ENCODE measurements around the gene PPP1R10. TPM values are rescaled to one million over a fixed set of nuclear protein-coding genes. Genes with fewer than 3 reads are reported as not detected.

The PPP1R10 gene
- total RNA-seq, 4 donors from 2014 or later: 49.1 to 72.2 (median 57.0) TPM

DNA sequence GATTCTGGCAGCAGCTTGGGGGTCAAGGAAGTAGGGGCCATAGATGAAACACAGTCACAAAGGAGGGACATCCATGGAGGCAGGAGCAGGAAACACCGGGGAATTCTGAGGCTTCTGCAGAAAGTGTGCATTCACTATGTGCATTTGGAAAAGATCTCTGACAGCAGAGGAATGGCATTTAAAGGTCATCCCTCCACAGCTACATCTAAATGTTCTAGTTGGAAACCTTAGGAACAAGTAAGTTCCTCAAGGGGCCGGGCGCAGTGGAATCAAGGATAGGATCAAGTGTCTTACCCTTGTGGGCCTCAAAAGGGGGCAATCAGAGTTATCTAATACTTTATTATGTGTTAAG, 38.7 kb upstream of the PPP1R10 start:
- H3K36me3 ChIP-seq: peaks cover 73 to 92% of the 10 kb centered on the region in 2 donors
- TF ChIP-seq POLR2A (IDR thresholded peaks at IDR 0.05) (no peak), CTCF (IDR thresholded peaks at IDR 0.05) (no peak)
- 97% methylated on average over 3 of the region's 3 CpGs for WGBS, 2 donors
- no peaks in the 10 kb centered on the region for H3K9me3 ChIP-seq
- H3K4me3 ChIP-seq (replicated peaks in 1 of 3): no peak overlapping the region
- DNase-seq: no peak
- H3K27me3 ChIP-seq: no peaks in the 10 kb centered on the region
- H3K4me1 ChIP-seq: no peaks in the 10 kb centered on the region
- intact Hi-C loops (cut with DNase I): no loop called here
- no peak overlapping the region for H3K27ac ChIP-seq

GRCh38 chr6:30654798-30655742, 38.0 kb upstream of the PPP1R10 start:
- peaks cover 72 to 90% of the 10 kb centered on the region in 2 donors for H3K36me3 ChIP-seq
- DNase-seq: no peak
- no peaks in the 10 kb centered on the region for H3K27me3 ChIP-seq
- 92 to 95% methylated on average over 19 of the region's 19 CpGs for WGBS, 2 donors
- no peak overlapping the region for H3K4me3 ChIP-seq (replicated peaks in 1 of 3)
- H3K9me3 ChIP-seq: no peaks in the 10 kb centered on the region
- H3K27ac ChIP-seq: no peak overlapping the region
- H3K4me1 ChIP-seq: no peaks in the 10 kb centered on the region
- TF ChIP-seq POLR2A (IDR thresholded peaks at IDR 0.05) (no peak), CTCF (IDR thresholded peaks at IDR 0.05) (no peak)
- intact Hi-C loops (cut with DNase I): no loop called here

DNA sequence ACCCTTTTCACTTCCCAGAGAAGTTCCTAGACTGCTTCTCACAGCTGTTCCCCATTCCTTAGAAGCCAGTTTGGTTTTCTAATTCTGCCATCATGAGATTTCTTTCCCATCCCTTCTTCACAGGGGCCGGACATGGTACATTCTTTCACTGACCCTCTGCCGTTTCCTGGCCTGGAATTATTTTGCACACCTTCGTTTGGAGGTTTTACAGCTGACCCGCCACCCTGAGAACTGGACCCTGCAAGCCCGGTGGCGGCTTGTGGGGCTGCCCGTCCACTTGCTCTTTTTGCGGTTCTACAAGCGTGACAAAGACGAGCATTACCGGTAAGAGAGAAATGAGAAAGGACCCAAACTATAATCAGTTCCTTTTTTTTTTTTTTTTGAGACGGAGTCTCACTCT, 34.1 kb upstream of the PPP1R10 start:
- 93 to 94% methylated on average over 12 of the region's 12 CpGs for WGBS, 2 donors
- intact Hi-C loops (cut with DNase I): no loop called here
- peaks cover 51 to 55% of the 10 kb centered on the region in 2 donors for H3K36me3 ChIP-seq

GRCh38 chr6:30647242-30648116, 30.4 kb upstream of the PPP1R10 start:
- H3K27ac ChIP-seq: peak overlapping the region; percentile 84 to 95 (median 92)
- DNase-seq: peak; percentile 81
- intact Hi-C loops (cut with DNase I): no loop called here
- TF ChIP-seq POLR2A (IDR thresholded peaks at IDR 0.05) (peak in 1 of 2 donors; percentile 75), CTCF (IDR thresholded peaks at IDR 0.05) (no peak)
- no peaks in the 10 kb centered on the region for H3K27me3 ChIP-seq
- H3K4me1 ChIP-seq: peaks cover 6 to 18% of the 10 kb centered on the region in 2 donors
- H3K4me3 ChIP-seq (replicated peaks in 1 of 3): peak overlapping the region; percentile 67 to 83 (median 72)
- no peaks in the 10 kb centered on the region for H3K9me3 ChIP-seq
- 0 to 1% methylated on average over 12 to 33 of the region's 78 CpGs for WGBS, 2 donors
- peaks cover 14 to 18% of the 10 kb centered on the region in 2 donors for H3K36me3 ChIP-seq

More for the DNA sequence above, 34.1 kb upstream of the PPP1R10 start:
- no peak for DNase-seq
- H3K27ac ChIP-seq: no peak overlapping the region
- peaks cover 6 to 14% of the 10 kb centered on the region in 2 donors for H3K4me1 ChIP-seq
- no peak for TF ChIP-seq POLR2A (IDR thresholded peaks at IDR 0.05)
- TF ChIP-seq CTCF (IDR thresholded peaks at IDR 0.05): no peak
- H3K27me3 ChIP-seq: no peaks in the 10 kb centered on the region
- no peaks in the 10 kb centered on the region for H3K9me3 ChIP-seq
- H3K4me3 ChIP-seq (replicated peaks in 1 of 3): no peak overlapping the region

Measured in thyroid gland (tissue), 4 donors.